Fibroblast of pulmonary artery (primary cell): ENCODE measurements around the gene RAC3.

ENCODE experiments used
- DNase-seq: peaks from one replicate; pipeline ENCODE4 v3.0.0-alpha.2; 2010; ENCODE audit warnings: low read depth
- H3K4me3 ChIP-seq: replicated peaks from 2 replicates; pipeline ENCODE4 v1.5.1; 2011; ENCODE audit warnings: low read depth, mild to moderate bottlenecking, control low read depth, low read length, moderate library complexity
- TF ChIP-seq, protein P1 (sequence below): IDR thresholded peaks from 2 replicates; pipeline ENCODE4 v1.5.1; 2011; ENCODE audit warnings: mild to moderate bottlenecking, control low read depth, low read length, inconsistent platforms; ENCODE audit errors: missing control alignments

The RAC3 gene

DNA sequence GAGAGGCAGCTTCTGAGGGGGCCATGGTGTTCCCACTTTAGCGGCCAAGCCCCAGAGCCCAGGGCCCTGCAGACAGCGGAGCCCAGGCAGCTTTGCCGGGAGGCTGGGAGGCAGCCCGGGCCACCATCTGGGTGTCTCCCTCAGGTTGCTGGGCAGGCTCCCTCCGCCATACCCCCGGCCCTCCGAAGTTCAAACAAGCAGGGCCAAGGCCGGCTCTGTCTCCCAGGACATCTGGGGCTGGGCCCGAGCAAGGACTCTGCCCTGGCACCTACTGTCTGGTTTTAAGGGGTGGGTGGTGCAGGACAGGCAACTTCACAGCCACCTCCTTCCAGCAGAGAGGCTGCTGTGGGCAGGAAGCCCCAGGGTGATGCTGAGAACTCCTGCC is 31.5 kb downstream of the RAC3 start:
- DNase-seq: no peak
- TF ChIP-seq, protein P1, sequence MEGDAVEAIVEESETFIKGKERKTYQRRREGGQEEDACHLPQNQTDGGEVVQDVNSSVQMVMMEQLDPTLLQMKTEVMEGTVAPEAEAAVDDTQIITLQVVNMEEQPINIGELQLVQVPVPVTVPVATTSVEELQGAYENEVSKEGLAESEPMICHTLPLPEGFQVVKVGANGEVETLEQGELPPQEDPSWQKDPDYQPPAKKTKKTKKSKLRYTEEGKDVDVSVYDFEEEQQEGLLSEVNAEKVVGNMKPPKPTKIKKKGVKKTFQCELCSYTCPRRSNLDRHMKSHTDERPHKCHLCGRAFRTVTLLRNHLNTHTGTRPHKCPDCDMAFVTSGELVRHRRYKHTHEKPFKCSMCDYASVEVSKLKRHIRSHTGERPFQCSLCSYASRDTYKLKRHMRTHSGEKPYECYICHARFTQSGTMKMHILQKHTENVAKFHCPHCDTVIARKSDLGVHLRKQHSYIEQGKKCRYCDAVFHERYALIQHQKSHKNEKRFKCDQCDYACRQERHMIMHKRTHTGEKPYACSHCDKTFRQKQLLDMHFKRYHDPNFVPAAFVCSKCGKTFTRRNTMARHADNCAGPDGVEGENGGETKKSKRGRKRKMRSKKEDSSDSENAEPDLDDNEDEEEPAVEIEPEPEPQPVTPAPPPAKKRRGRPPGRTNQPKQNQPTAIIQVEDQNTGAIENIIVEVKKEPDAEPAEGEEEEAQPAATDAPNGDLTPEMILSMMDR: no peak

GRCh38 chr17:82063424-82064415 is 32.2 kb downstream of the RAC3 start:
- DNase-seq: no peak
- no peak overlapping the region for H3K4me3 ChIP-seq
- TF ChIP-seq, protein P1: no peak

More for the DNA sequence above, 31.5 kb downstream of the RAC3 start:
- no peak overlapping the region for H3K4me3 ChIP-seq

- DNase-seq: no peak
- TF ChIP-seq, protein P1: no peak
- H3K4me3 ChIP-seq: peak overlapping the region; percentile 73
Measured at GRCh38 chr17:82064433-82065192, 33.1 kb downstream of the RAC3 start.

DNA sequence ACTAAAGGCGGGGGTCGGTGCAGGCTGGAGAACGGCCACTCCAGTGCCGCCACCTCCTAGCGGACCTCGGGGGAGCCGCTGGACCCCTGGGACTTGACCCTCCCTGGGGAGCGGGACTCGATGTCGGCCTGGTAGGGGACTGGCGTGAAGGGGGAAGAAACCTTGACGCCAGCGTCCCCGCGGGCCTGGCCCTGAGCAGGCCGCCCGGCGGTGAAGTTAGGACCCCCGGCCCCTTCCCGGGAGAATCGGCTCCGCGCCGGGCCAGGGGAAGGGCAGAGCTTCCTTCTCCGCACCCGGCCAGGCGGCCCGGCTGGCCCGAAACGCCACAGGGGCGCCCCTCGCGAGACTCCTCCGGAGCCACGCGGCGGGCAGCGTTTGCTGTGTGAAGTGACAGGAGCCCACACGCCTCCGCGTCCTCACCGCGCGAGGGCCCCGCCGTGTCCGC is 33.7 kb downstream of the RAC3 start:
- DNase-seq: peak; percentile 31
- H3K4me3 ChIP-seq: peak overlapping the region; percentile 73
- TF ChIP-seq, protein P1: no peak

- H3K4me3 ChIP-seq: peak within 1 kb of the TSS; percentile 73
- DNase-seq: peak; percentile 58
- TF ChIP-seq, protein P1: no peak
Measured at GRCh38 chr17:82065638-82066303, 34.3 kb downstream of the RAC3 start, which contains the start of gene DUS1L. Gene DUS1L, minus strand, starts transcription at chr17:82065804. Its CDS starts 745 bp downstream, at chr17:82065059.

DNA sequence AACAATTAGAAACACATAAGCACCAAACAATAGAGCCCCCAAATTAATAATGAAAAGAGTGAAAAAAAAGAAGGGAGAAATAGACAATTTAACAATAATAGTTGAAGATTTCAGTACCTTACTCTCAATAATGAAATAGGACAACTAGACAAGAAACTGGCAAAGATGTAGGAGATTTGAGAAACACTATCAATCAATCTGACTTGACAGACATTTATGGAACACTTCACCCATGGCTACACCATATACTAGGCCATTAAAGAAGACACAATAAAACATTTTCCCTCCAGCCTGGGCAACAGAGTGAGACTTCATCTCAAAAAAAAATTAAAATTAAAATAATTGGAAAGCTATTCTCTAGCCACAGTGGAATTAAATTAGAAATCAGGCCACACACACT is 39.1 kb downstream of the RAC3 start:
- no peak for DNase-seq
- no peak overlapping the region for H3K4me3 ChIP-seq
- TF ChIP-seq, protein P1: no peak
